Measurements from ENCODE around the gene C1orf87. TPM values are rescaled to one million over a fixed set of nuclear protein-coding genes. Genes with fewer than 3 reads are reported as not detected.

The C1orf87 gene
- total RNA-seq, 4 donors from 2014 or later: not detected

DNA sequence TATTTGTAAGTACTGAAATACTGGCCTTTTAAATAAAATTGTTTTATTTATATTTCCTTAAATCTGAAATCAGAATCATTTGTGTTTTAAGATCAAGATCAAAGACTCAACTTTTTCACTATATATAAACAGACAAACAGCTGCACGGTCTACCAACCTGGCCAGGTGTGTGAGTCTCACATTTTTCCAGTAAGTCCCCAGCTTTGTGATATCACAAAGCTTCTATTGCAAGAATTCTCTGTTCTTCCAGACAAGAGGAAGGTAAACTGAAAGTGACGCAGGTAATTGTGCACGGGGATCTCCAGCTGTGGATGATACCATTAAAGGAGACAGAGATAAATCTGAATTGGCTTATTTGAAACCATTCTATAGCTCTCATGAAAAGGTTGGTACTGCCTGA, 105.8 kb downstream of the C1orf87 start:
- TF ChIP-seq, protein P1, sequence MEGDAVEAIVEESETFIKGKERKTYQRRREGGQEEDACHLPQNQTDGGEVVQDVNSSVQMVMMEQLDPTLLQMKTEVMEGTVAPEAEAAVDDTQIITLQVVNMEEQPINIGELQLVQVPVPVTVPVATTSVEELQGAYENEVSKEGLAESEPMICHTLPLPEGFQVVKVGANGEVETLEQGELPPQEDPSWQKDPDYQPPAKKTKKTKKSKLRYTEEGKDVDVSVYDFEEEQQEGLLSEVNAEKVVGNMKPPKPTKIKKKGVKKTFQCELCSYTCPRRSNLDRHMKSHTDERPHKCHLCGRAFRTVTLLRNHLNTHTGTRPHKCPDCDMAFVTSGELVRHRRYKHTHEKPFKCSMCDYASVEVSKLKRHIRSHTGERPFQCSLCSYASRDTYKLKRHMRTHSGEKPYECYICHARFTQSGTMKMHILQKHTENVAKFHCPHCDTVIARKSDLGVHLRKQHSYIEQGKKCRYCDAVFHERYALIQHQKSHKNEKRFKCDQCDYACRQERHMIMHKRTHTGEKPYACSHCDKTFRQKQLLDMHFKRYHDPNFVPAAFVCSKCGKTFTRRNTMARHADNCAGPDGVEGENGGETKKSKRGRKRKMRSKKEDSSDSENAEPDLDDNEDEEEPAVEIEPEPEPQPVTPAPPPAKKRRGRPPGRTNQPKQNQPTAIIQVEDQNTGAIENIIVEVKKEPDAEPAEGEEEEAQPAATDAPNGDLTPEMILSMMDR (IDR thresholded peaks at IDR 0.05): no peak
- no peak for TF ChIP-seq POLR2A (IDR thresholded peaks at IDR 0.05)
- H3K4me3 ChIP-seq: no peak overlapping the region
- H3K27me3 ChIP-seq: no peaks in the 10 kb centered on the region
- no peaks in the 10 kb centered on the region for H3K36me3 ChIP-seq
- H3K4me1 ChIP-seq: peaks cover 0 to 23% (median 4%) of the 10 kb centered on the region in 3 donors
- no peak overlapping the region for H3K27ac ChIP-seq
- no peaks in the 10 kb centered on the region for H3K9me3 ChIP-seq
- intact Hi-C loops (cut with DNase I): no loop called here
- WGBS, 2 donors: 31 to 51% methylated on average over 3 of the region's 3 CpGs
- no peak for DNase-seq

DNA sequence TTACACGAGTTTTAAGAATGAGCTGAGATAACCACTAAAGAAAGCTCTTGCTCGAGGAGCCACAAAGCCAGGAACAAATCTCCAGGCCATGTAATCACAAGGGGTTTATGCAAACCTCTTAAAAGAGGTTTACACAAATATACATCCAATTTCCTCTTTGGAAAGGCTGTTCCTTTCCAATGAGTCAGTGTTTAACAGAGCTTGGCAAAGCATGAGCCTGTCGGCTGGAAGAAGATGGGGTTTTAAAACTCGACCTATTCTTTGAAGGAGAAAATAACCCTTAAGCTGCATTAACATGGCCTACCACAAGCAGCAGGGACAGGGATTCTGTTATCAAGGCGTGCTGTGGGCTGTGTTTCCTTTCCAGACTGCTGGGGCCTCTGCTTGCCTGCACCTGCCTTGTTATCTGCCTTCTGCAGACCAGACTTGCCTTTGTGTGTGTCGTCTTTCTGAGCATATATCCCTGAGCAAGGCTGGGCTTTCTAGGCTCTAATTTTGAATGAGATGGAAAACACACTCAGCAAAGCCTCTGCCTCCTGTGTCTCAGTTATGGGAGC, 106.4 kb downstream of the C1orf87 start:
- Histone ChIP-seq H3K27me3 (no peaks in the 10 kb centered on the region), H3K4me3 (no peak overlapping the region), H3K9me3 (no peaks in the 10 kb centered on the region), H3K4me1 (peaks cover 0 to 20% (median 4%) of the 10 kb centered on the region in 3 donors), H3K36me3 (no peaks in the 10 kb centered on the region), H3K27ac (no peak overlapping the region)
- 13 to 24% methylated on average over 5 to 6 of the region's 6 CpGs for WGBS, 2 donors
- DNase-seq: no peak
- intact Hi-C loops (cut with DNase I): no loop called here
- TF ChIP-seq, protein P1 (IDR thresholded peaks at IDR 0.05): no peak
- TF ChIP-seq POLR2A (IDR thresholded peaks at IDR 0.05): no peak

DNA sequence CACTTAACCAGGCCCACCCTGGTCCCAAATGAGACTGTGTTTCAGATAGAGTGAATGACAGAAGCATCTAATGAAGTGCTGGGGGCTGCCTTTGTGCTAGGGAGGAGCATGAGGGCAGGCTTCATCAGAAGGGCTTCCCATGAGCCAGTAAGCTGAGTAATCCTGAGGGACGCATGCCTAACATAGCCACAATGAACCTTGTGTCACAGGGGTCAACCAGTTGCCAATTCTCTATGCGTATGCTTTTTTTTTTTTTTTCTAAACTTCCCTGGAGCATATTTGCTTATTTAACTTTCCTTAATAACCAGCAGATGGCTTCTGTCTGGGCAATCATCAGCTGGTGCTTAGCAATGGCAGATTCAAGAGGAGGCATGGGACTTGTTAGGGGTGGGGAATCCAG, 121.5 kb downstream of the C1orf87 start:
- WGBS, 2 donors: 69 to 86% methylated on average over 2 of the region's 2 CpGs
- TF ChIP-seq, protein P1 (IDR thresholded peaks at IDR 0.05): no peak
- no peak for TF ChIP-seq POLR2A (IDR thresholded peaks at IDR 0.05)
- H3K27ac ChIP-seq: no peak overlapping the region
- H3K27me3 ChIP-seq: no peaks in the 10 kb centered on the region
- no peaks in the 10 kb centered on the region for H3K9me3 ChIP-seq
- no peaks in the 10 kb centered on the region for H3K36me3 ChIP-seq
- H3K4me1 ChIP-seq: peaks cover 0 to 3% (median 0%) of the 10 kb centered on the region in 3 donors
- intact Hi-C loops (cut with DNase I): no loop called here
- no peak overlapping the region for H3K4me3 ChIP-seq
- no peak for DNase-seq

DNA sequence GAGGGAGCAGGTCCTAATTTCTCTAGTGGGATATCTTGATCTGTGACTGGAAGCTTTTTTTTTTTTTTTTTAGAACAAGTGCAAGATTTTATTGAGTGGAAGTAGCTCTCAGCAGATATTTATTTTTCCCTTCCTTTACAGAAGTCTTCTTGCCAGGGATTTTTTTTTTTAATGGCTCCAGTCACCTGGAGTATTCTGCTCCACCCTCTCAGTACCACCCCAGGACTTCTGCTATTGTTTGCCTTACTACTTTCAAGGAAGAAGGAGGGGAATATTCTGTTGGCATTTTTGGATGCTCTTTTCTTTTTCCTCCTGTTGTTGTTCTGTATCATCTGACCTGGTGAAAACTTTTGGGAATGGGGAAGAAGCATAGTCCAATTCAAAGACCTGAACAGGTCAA, 123.9 kb downstream of the C1orf87 start:
- no peaks in the 10 kb centered on the region for H3K27me3 ChIP-seq
- H3K4me3 ChIP-seq: no peak overlapping the region
- DNase-seq: no peak
- H3K36me3 ChIP-seq: no peaks in the 10 kb centered on the region
- H3K4me1 ChIP-seq: peaks cover 0 to 4% (median 0%) of the 10 kb centered on the region in 3 donors
- H3K9me3 ChIP-seq: no peaks in the 10 kb centered on the region
- TF ChIP-seq, protein P1 (IDR thresholded peaks at IDR 0.05): no peak
- no peak for TF ChIP-seq POLR2A (IDR thresholded peaks at IDR 0.05)
- intact Hi-C loops (cut with DNase I): loop anchor here (10.0 kb wide), 1 partner anchor 65 kb away; no protein-coding TSS in a partner anchor
- H3K27ac ChIP-seq: no peak overlapping the region

DNA sequence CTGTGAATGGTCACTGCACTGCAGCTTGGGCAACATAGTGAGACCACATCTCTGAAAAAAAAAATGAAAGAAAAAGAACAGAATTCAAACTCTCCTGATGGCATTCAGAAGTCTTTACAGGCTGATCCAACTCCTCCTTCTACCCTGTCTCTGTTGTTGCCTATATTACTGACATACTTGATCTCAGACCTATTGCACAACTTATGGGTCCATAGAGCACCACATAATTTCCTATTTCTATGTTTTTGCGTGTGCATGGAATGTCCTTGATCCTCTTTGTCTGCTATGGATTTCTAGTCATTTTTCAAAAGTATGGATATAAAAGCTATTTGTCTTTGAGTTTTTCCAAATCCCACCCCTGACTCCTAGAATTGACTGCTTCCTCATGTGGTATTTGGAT, 124.6 kb downstream of the C1orf87 start:
- WGBS, 2 donors: 50 to 80% methylated on average over 1 of the region's 1 CpG
- Histone ChIP-seq H3K4me3 (no peak overlapping the region), H3K9me3 (no peaks in the 10 kb centered on the region), H3K36me3 (no peaks in the 10 kb centered on the region), H3K27ac (no peak overlapping the region), H3K4me1 (peaks cover 0 to 4% (median 0%) of the 10 kb centered on the region in 3 donors), H3K27me3 (no peaks in the 10 kb centered on the region)
- intact Hi-C loops (cut with DNase I): loop anchor here (10.0 kb wide), 1 partner anchor 64 kb away; no protein-coding TSS in a partner anchor
- no peak for DNase-seq
- TF ChIP-seq, protein P1 (IDR thresholded peaks at IDR 0.05): no peak
- TF ChIP-seq POLR2A (IDR thresholded peaks at IDR 0.05): no peak
